Hypothalamus (tissue), 51 donors: ENCODE results near the gene MAN1A1.
"Not testable (repeated sequence)": the region's sequence is repeated elsewhere in the genome, so short reads cannot be mapped to it uniquely, and the experiment has no call there.

Source experiments
- DNase-seq, 51 donors: peaks; one replicate each; lab custom pipeline; 2025; lab: John Stamatoyannopoulos, UW

Gene MAN1A1

DNA sequence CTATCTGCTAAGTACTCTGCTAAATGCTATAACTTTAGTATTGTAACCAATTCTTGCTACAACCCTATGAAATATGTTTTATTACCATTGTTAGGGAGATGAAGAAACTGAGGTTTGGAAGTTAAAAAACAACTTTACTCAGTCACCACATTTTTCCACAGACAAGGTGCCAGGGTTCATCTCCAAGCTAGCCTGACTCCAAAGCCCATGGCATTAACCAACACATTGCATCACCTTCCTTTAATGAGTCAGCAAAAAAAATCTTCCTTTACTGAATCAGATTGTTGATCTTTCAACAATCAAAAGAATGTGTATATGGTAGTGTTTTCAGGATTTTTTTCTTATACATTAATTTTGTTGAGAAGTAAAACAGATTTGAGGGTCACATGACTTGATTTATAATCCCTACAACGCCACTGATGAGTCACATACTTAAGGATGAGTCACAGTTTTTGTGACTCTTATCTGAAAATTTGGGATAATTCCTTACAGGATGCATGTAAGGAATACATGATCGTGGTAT lies 41.5 kb downstream of the MAN1A1 start:
- DNase-seq = no peak

DNA sequence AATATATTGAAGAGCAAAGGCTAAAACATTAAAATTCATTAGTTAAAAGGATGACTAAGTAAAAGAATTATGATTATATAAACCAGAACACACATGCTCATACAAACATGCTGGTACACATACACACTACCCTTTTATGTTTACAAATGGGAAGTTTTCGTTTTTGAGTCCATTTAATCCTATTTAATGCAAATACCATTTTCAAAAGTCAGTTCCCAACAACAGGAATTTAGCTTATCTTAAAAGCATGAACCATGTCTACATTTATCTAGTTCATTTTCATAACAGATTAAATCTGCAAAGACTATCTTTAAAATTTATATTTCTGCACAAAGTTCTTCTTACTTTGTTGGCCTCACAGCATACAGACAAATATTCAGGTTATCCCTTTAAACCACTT lies 42.5 kb downstream of the MAN1A1 start:
- DNase-seq = no peak

DNA sequence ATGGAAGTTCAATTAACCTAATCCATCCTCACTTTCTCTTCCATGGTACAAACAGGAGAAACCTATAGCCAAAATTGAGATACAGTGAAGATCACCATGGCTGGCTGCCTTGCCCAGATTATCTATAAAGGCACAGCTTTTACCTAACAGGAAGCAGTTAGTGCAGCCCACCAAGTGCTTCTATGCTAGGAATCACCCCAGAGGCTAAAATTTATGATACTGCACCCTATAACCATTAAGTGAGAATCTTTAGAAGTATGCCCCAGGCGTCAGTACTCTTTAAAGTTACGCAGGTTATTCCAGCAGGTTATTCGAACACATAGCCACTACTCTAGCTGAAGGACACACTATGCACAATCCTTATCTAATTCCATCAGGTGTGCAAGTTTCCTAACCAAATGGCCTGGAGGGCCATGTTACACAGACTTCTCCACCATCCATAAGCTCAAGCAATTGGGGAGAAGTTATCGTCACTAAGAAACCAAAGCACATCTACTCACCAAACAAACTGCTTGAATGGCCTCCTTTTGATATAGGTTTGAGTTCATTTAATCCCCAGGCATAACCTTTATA lies 43.1 kb downstream of the MAN1A1 start:
- no peak for DNase-seq

DNA sequence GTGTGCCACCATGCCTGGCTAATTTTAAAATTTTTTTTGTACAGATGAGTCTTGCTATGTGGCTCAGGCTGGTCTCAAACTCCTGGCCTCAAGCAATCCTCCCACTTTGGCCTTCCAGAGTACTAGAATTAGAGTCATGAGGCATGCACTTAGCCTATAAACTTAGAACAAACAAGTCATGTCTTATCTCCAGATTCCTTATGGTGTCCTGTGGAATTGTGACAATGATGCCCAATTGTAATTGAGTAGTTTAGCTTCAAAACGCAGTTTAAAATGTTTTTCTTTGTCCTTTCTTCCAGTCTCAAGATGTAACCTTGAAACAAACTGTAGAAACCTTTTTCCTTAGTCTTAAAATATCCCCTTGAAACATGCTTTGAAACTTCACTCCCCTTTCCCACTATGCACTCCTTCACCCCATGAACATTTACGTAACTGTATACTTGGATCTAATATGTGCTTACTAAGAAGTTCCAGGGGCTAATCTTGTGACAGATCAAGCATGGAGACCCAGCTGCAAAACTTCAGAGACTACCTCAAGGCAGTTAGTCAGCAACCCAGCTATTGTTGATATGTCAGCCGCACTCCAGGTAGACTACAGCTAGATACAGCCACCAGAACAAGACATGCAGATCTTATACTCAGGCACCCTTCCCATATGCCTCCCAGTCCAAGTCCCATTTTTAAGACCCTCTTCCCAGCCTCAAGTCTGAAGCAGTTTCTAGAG lies 46.2 kb downstream of the MAN1A1 start:
- no peak for DNase-seq

DNA sequence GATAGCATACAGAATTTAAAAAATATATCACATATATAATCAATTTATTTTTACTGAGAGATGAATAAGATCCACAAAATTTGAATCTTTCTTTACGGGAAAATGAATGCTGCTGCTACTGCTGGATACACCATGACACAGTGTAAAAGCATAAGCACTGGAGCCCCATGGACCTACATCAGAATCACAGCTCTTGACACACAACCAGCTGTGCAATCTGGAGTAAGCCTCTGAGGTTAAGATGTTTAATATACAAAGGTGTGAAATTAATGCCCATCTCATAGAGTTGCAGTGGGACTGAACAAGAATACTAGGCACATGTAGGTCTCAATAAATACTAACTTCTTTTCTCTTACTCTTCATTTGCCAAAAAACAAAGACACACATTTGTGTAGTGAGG lies 48.1 kb downstream of the MAN1A1 start:
- no peak for DNase-seq

DNA sequence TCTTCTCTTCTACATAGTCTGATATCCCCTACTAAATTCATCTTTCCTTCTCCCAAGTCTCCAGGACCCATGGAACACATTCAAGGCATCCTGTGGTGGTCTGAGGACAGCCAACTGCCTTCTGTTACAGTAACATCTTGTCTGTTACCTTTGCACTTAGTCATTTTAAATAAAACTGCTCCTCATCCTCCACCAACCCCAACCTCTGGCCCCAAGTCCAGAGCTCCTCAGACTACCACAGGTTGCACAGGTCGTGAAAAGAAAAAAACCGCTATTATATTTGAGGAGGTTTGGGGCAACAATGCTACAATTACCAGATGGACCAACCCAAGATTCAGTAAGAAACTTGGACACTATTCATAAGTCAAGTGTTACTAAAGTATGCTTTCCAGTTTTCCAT lies 49.9 kb downstream of the MAN1A1 start:
- DNase-seq = no peak

DNA sequence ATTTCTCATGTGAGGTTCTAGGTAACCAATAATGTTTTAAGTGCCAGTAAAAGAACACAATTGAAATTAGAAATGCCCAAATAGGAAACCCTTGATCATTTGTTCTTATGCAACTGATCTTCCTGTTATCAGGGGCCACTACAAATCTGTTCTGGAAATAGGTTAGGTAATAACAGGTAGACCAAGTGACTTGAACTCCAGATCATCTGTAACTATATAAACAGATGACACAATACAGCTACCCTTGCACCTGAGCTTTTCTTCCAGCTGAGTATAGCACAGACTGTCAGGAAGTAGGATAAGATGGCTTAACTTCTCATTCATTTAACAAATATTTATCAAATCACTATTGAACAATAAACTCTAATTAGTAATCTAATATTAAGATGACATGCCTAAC lies 52.5 kb downstream of the MAN1A1 start:
- DNase-seq = no peak

DNA sequence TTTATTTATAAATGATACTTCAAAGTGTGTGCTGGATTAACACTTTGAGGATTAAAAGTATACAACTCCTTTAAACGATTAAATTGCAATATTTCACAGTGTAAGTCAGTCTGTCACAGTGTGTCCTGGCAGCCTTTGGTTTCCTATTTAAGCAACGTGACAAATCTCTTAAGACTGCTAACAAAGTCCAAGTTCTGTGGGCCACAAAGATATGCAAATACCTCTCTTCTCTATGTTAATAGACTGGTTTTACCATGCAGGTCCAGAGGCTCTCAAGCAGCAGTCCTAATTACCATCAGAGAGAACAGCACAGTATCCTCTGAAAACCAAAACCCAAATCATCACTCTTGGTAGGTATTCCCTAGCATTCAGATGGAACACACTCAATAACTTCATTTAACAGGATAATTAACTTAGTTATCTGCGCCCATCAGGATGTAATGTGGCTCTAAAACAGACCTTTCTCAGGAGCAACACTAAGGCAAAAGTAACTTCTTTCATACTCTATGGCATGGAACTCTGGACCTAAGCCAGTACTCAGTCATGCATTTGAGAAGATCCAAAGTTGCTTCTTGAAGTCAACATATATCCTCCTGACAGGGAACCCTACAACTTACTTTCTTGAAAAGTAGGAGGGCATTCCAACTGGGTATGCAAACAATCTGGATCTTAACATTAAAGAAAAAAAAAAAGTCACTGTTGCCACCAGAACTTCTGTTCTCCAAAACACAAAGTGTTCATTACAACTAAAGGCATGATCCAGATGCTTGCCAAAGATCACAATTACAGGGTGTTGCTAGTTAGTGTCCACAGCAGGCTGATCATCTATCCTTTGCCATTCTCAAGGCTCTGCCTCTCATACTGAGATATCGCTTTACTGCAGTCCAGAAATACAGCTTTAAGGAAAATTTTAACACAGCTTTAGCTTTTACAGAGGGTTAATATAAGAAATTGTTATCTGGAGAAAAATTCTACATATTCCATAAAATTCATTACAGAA lies 53.2 kb downstream of the MAN1A1 start:
- DNase-seq = no peak

DNA sequence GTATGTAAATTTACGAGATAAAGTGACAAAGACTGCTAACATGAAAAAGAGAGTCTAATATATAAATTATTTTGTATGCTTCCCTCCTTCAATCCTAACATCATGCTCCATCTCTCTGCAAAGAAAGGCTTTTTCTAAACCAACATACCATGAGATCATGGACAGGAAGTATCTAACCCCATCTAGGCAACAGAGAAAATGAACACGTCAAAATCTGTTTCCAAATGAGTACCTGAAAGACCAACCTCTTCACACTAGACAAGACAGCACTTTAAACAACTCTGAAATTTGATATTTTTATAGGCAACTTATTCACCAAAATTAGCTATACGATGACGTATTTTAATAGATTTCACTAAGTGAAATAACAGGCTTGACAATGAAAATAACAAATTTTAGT lies 54.6 kb downstream of the MAN1A1 start:
- DNase-seq = no peak

DNA sequence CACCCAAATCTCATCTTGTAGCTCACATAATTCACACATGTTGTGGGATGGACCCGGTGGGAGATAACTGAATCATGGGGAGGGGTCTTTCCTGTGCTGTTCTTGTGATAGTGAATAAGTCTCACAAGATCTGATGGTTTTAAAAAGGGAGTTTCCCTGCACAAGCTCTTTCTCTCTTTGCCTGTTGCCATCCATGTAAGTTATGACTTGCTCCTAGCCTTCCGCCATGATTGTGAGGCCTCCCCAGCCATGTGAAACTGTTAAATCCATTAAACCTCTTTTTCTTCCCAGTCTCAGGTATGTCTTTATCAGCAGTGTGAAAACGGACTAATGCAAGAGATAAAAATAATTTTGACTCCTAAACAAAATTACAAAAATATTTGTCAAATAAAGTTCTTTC lies 58.5 kb downstream of the MAN1A1 start:
- not testable (repeated sequence) for DNase-seq

DNA sequence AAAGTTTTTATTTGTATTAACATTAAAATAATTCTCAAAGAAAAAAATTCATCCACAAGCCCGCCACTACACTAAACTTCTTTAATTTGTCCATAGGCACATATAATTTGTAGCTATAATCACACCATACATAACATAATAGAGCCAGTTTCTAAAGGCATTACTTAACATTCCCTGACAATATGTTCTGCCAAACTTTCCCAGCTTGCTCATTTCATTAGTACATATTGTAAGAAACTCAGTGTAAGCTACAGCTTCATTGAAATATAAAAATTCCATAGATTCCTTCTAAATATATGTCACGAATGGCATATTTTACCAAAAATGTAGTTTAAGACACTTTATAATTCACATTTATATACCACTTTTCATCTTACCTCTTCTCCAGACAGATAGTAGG lies 59.3 kb downstream of the MAN1A1 start:
- no peak for DNase-seq

DNA sequence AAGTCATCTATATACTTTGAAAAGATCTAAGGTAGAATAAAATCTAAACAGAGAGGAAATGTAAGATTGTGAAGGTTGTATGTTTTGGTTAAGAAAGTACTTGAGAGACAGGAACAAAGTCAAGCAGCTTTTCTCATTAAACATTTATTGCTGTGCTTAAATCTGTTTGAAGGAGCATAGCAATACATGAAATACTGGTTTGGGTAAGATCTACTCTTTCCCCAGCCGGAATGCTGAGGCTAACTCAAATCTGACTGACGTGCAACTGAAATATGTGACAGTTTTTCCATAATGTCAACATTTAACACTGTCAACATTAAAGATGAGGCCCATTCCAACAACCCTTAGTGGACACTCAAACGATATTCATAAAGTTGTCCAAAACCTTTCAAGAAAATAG lies 59.9 kb downstream of the MAN1A1 start:
- no peak for DNase-seq

DNA sequence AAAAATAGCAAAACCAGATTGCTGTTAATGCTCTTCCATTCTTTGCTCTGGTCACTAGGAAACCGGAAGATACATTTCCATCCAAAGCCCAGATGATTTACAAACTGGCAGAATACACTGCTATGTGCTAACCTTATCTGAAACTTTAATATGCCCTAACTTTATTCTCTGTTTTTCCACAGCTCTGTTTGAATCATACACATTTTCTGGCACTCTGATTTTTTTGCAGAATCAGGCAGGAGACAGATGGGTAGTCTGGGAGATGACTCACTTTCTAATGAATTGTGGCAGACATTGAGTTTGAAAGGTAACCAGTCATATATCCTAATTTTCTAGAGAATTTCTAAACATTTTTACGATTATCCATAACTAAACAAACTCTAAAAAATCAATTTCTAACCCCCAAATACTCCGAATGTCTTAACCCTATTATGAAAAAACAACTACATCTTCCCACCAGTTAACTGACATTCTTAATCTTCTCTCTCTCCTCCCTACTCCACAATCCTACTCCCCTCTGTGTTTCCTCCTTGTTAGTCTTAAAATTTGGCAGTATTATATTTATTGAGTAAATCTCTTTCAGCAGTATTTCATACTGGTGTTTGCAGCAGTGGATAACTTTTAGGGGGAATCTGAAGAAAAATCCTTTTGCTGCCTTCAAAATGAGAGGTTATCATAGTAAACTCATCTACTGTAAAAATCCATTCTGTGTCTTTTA lies 63.5 kb downstream of the MAN1A1 start:
- DNase-seq = no peak

DNA sequence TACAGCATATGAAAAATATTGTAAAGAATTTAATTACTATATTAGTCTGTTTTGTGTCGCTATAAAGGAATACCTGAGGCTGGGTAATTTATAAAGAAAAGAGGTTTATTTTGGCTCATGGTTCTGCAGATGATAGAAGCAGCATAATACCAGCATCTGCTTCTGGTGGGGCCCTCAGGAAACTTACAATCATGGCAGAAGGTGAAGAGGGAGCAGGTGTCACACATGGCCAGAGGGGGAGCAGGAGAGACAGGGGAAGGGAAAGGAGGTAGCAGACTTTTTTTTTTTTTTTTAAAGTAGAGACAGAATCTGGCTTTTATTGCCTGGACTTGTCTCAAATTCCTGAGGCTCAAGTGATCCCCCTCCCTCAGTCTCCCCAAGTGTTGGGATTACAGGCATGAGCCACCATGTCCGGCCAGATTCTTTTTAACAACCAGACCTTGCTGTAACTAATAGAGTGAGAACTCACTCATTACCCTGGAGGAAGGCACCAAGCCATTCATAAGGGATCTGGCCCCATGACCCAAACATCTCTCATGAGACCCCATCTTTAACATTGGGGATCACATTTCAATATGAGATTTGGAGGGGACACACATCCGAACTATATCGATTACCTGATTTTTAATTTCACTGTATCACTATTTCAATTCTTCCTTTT lies 64.6 kb downstream of the MAN1A1 start:
- no peak for DNase-seq

DNA sequence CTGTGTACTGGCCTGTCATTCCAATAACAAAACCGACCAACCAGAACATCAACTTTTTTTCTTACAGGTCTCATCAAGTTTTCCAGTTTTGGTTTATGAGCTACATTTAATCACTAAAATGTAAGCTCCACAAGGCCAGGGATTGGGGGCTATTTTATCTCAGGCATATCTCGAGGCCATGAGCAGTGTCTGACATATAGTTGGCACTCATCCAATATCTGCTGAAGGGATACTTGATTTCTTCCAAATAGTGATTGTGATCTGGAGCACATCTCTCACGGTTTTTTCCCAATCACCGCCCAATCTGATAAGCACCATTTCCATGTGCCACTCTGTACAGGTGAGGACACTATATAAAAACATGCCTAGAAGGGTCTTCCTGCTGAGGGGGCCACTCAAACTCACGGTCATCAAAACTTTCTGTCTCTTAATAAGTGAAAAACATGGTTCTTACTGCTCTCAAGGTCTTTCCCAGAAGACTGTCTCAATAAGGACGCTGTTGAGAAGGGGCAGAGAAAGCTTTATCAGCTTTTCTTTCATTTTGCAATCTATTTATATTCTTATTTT lies 65.5 kb downstream of the MAN1A1 start:
- no peak for DNase-seq

DNA sequence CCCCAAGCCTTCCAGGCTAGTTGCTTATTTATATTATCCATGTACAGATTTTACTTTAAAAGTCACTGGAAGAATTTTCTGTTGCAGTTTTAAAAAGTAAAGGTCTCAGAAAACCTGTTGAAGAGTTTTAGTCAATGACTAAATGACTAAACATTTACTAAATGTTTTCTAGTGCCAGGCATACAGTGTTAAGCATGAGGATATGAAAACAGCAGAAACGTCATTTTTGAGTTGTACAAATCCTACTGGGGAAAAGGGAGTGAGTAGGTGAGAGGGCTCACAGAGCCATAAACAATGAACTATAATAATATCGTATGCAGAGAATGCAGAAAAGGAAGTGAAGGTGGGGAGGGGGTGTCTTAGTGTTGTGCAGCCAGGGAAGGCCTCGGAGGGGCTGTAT lies 66.3 kb downstream of the MAN1A1 start:
- no peak for DNase-seq

DNA sequence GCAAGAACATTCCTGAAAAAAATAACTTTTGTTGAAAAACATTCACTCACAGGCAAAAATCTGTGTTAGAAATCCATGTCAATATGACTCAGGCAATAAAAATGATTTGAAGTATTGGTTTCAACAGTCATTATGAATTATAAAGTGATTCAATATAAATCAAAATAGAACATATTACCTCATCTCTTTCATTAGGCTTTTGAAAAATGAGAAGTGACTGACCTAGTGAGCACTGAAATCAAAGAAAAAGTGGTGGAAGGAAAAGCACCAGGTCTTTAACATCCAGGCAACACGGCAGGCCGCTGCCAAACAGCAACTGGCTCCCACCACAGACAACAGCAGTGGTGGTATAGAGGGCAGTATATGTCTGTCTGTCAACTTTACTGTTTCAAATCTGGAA lies 68.9 kb downstream of the MAN1A1 start:
- no peak for DNase-seq

DNA sequence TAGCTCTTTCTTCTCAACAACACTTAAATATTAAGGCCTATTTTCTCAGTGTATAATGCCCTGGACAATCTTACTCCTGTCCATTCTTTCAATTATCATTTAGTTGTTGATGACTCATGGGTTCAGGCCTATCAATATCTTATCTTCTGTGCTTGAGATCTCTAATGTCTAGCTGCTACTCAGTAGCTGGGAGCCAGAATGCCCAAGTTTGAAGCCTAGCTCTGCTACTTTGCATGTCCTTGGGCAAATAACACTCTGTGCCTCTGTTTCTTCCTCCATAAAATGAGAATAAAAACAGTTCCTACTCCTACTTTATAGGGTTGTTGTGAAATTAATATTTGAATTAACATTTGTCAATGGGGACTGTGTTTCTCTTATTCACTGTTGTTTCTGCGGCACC lies 69.5 kb downstream of the MAN1A1 start:
- no peak for DNase-seq

DNA sequence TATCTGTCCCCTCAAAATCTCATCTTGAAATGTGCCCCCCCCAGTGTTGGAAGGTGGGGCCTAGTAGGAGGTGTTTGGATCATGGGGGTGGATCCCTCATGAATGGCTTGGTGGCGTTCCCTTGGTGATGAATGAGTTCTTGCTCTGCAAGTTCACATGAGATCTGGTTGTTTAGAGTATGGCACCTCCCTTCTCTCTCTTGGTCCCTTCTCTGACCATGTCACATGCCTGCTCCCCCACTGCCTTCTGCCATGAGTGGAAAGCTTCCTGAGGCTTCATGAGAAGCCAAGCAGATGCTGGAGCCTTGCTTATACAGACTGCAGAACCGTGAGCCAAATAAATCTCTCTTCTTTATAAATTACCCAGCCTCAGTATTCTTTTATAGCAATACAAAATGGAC lies 70.9 kb downstream of the MAN1A1 start:
- DNase-seq = no peak

DNA sequence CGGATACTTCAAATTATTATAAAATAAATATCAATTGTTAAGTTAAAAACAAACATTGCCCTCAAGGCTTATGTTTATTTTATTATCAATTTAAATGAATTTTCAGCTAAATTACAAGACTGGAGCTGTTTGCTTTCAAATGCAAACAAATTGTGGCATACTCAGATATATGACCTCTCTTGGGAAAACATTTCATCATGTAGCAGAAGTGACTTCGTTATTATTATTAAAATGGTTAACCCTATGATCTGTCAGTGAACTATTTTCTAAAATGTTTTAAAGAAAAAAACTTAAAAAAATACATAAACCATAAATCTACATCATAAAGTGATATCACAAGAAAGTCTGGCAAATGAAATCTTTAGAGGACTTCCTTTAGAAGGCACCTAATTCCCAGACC lies 72.5 kb downstream of the MAN1A1 start:
- DNase-seq = no peak
